Neuron (in vitro differentiated cells): Measurements from ENCODE around the gene CCDC70.

Experiments
- H2AFZ ChIP-seq: one replicate; pipeline ENCODE4 v1.6.1; 2013; ENCODE audit warnings: low read depth, mild to moderate bottlenecking, inconsistent platforms, low read length, moderate library complexity
- H3K27me3 ChIP-seq: one replicate; pipeline ENCODE4 v1.6.1; 2013; ENCODE audit warnings: low read length; ENCODE audit not compliant: insufficient read depth
- H3K36me3 ChIP-seq: one replicate; pipeline ENCODE4 v1.6.1; 2013; ENCODE audit warnings: low read length; ENCODE audit not compliant: insufficient read depth
- H3K4me1 ChIP-seq: one replicate; pipeline ENCODE4 v1.6.1; 2013; ENCODE audit warnings: low read length; ENCODE audit not compliant: insufficient read depth
- H3K4me3 ChIP-seq: 2 replicates; pipeline ENCODE4 v1.5.1; 2013; ENCODE audit warnings: mild to moderate bottlenecking, low read length, moderate library complexity
- H3K9me3 ChIP-seq: one replicate; pipeline ENCODE4 v1.6.1; 2013; ENCODE audit warnings: low read length

Gene CCDC70

DNA sequence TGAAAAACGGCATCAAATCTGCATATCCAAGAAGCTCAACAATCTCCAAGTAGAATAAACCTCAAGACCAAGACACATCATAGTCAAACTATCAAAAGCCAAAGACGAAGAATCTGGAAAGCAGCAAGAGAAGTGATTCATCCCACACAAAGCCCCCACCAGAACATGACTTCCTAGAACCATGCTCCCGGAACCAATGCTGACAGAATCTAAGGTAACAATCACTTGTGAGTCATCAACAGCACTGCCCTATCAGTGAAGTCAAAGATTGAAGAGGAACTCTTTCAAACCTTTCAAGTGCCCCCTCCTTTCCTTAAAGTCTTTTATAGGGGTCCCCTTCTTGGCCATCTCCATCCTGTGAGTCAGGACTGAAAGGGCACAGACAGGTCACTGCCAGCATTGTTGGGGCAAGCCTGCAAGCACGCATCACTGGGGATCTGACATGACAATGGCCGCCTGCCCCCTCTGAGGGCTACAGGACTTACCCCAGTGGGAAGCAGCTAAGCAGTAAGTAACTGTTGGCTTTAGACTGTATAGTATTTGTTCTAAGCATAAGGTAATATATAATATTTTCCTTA is at the start of gene CCDC70:
Gene CCDC70 (plus strand): TSS at position 247 of the 578 bp plus-strand sequence. CDS start 3,443 bp downstream, outside the sequence.
- Histone ChIP-seq H3K36me3 (no peaks in the 10 kb centered on the region), H2AFZ (no peak within 1 kb of the TSS), H3K27me3 (no peaks in the 10 kb centered on the region)

DNA sequence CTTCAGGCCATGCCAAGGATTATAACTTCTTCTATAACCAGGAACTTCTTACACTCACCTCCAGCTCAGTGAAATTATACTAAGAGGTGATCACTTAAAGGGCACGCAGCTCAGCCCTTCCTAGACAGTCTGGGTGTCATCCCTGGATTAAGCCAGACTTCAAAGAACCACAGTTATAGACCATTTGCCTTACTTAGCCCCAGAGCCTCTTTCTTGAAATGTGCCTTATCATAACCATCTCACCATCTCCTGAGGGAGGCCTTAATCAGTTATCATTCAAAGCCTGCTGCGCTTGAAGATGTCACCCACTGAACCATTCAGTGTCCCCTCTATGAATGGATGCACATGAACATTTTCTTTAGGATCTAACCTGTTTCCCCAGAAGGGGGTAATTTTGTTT is 47.7 kb upstream of the CCDC70 start:
- Histone ChIP-seq H3K36me3 (no peaks in the 10 kb centered on the region), H2AFZ (no peak overlapping the region), H3K9me3 (no peaks in the 10 kb centered on the region), H3K27me3 (peaks cover 14% of the 10 kb centered on the region), H3K4me1 (no peaks in the 10 kb centered on the region), H3K4me3 (no peak overlapping the region)

More for the DNA sequence above, at the start of gene CCDC70:
- H3K4me1 ChIP-seq, result peaks cover 6% of the 10 kb centered on the region
- no peaks in the 10 kb centered on the region for H3K9me3 ChIP-seq
- no peak within 1 kb of the TSS for H3K4me3 ChIP-seq

DNA sequence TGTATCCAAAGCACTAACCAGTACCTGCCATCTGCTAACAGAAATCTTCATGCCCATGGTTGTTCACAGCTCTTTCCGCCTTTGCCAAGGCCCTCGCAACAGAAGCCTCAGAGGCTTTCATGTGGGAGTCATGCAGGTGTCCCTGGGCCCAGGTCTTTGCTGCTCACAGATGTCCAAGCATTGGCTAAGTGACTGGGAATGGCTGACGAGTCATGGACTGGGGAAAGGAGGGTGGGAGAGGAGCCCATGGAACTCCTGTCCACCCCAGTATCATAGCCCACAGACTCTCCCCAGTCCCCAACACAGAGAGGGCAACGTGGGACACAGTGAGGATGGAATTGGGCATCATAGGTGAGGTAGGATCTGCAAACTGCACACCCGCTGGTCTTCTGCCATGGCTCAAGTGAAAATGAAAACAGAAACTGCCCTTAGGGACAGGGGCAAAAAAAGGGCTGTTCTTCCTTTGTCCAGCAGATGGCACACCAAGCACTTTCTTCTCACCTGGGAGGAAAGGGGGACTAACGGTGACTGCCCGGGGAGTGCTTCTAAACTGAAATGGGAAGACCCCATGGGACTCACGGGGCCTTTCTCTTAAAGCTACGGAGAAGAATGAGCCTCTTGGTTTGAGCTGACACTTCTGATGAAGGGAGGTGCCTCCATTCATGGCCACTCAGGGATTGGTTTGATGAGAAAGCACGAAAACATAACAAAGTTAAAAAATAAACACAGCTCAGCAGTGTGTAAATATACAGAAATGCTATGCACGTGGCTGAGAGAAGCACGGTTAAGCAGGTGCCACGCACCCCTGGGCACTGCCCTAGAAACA is 46.7 kb upstream of the CCDC70 start:
- Histone ChIP-seq H3K36me3 (no peaks in the 10 kb centered on the region), H2AFZ (no peak overlapping the region), H3K9me3 (no peaks in the 10 kb centered on the region), H3K27me3 (peaks cover 20% of the 10 kb centered on the region), H3K4me3 (no peak overlapping the region), H3K4me1 (no peaks in the 10 kb centered on the region)

DNA sequence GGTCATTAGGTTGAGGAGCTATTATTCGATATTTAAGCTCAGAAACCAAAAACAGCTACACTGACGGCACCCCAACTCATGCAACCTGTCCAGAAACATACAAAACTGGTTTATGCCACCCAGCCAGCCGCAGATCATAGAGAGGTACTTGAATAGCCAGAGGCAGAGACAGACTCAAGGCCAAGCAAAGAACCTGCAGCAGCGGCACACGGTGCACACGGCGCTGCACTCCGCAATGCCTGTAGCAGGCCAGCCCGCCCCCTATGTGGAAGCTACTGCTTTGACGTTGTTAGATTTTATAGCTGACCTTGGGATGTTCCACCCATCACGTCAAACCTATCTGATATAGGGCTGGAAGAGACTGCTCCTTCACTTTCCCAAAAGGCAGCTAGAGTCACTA is 45.9 kb upstream of the CCDC70 start:
- H3K4me1 ChIP-seq, result no peaks in the 10 kb centered on the region

DNA sequence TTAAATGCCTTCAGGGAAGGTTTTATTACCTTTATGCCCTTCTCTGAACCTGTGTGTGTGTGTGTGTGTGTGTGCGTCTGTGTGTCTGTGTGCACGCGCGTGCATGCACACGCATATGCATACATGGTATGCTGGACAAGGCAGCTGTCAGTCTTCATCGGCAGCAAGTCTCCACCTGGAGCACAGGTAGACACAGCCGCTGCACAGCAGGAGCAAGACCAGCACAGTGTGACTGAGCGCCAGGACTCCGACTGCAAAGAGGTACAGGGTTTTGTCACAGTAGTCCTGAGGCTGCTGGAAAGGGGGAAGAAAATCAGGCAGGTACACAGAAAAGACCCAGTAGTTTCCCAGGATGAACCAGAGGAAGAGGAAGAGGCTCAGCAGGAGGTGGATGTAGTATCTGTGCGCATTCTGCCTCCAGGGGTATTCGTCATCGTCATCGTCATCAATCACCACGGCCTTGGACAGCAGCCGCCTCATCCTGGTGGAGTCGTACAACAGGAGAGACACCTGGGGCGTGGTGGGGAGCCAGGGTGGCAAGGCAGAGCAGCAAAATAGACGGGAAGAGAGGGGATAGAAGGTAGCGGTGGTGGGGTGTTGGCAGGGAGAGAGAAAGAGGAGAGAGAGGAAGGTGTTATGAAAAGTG is 45.0 kb upstream of the CCDC70 start:
- Histone ChIP-seq H3K27me3 (peaks cover 23% of the 10 kb centered on the region), H2AFZ (no peak overlapping the region), H3K4me3 (no peak overlapping the region), H3K4me1 (no peaks in the 10 kb centered on the region), H3K9me3 (no peaks in the 10 kb centered on the region), H3K36me3 (no peaks in the 10 kb centered on the region)

More for the DNA sequence above, 45.9 kb upstream of the CCDC70 start:
- no peak overlapping the region for H2AFZ ChIP-seq
- no peaks in the 10 kb centered on the region for H3K9me3 ChIP-seq
- peaks cover 23% of the 10 kb centered on the region for H3K27me3 ChIP-seq
- no peaks in the 10 kb centered on the region for H3K36me3 ChIP-seq
- H3K4me3 ChIP-seq, result no peak overlapping the region

DNA sequence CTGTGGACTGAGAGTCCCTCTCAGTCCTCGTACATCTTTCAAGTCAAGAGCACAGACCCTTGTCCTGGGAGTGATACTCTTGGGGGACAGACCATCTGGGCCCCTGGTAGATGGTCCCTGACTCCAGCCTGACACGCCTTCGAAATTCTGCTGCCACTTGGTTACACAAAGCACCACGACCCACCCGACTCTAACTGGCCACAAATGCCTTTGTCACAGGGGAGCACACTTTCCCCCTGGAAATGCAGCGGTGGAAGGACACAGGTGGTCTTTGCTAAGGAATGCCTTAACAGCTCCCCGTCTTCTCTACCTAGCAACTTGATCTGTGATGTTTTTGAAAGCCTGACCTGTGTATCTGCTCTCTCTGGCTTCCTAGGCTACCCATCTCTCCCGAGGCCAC is 44.1 kb upstream of the CCDC70 start:
- Histone ChIP-seq H2AFZ (no peak overlapping the region), H3K4me3 (no peak overlapping the region), H3K9me3 (no peaks in the 10 kb centered on the region), H3K4me1 (no peaks in the 10 kb centered on the region), H3K27me3 (peaks cover 23% of the 10 kb centered on the region), H3K36me3 (no peaks in the 10 kb centered on the region)

DNA sequence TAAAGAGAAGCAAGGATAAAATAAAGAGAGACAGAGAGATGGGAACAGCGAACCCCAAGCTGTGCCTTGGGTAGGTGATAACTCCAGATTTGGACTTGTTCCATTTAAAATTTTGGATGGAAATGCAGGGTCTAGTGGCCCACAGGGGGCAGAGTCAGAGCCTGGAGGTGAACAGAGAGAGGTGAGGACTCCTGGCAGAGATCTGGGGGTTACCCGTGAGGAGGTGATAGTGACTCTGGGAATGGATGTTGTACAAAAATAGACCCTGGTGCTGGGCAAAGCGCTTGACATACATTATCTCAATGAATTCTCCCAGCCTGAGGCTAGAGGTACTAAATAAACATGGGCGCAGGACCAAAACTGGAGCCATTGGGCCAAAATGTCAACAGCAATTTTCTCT is 43.5 kb upstream of the CCDC70 start:
- Histone ChIP-seq H3K36me3 (no peaks in the 10 kb centered on the region), H2AFZ (no peak overlapping the region), H3K9me3 (no peaks in the 10 kb centered on the region), H3K4me1 (no peaks in the 10 kb centered on the region), H3K27me3 (peaks cover 23% of the 10 kb centered on the region), H3K4me3 (no peak overlapping the region)

DNA sequence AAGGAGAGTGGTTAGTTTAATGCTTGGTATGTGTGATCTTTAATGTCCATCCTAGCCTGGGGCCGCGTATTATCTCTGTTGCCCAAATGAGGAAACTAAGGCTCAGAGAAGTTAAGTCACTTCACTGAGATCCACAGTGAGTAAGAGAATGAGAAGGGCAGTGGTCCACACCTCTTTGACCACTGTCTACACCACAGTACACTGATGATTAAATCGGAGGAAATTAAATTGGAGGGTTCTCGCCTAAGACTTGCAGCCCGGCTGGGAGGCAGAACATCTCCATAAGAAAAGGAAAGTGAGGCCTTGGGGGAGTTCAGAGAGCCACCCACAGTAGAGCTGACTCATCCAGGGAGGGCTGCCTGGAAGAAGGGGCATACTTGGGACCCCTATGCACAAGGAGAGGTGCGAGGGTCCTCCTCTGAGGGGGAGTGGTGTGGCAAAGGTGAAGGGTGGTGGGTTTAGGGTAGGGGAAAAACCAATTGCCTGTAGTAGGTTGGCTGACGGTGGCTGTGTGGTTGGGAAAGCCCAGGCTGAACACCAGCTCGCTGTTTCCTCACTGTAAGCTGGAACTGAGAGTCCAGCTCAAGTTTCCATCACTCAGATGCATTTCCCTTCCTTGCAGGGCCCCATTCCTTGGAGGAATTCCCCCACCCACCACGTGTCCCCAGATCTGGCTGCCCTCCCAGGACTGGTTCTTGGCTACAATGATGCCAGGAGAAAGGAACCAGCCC is 42.8 kb upstream of the CCDC70 start:
- Histone ChIP-seq H3K9me3 (no peaks in the 10 kb centered on the region), H3K36me3 (no peaks in the 10 kb centered on the region), H3K4me1 (no peaks in the 10 kb centered on the region), H3K4me3 (no peak overlapping the region), H2AFZ (no peak overlapping the region), H3K27me3 (peaks cover 23% of the 10 kb centered on the region)

DNA sequence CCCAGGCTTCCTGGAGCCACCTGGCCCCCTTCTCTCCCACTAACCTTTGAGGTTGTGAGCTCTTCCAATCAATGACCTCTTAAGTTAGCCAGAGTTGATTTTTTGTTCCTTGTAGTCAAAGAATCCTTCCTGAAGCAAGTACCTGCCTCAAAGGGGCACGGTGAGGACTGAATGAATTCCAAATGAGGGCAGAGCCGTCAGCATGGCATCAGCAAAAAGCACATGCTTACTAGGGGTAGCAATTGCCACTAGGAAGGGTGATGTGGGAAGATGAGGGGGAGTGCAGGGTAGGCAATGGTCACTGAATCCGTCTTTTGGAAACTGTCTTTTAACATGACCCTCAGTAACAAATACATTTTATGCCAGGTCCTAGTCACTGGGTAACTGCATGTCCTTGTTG is 42.2 kb upstream of the CCDC70 start:
- Histone ChIP-seq H3K9me3 (no peaks in the 10 kb centered on the region), H3K4me3 (no peak overlapping the region), H3K36me3 (no peaks in the 10 kb centered on the region), H2AFZ (no peak overlapping the region), H3K27me3 (peaks cover 23% of the 10 kb centered on the region), H3K4me1 (no peaks in the 10 kb centered on the region)

DNA sequence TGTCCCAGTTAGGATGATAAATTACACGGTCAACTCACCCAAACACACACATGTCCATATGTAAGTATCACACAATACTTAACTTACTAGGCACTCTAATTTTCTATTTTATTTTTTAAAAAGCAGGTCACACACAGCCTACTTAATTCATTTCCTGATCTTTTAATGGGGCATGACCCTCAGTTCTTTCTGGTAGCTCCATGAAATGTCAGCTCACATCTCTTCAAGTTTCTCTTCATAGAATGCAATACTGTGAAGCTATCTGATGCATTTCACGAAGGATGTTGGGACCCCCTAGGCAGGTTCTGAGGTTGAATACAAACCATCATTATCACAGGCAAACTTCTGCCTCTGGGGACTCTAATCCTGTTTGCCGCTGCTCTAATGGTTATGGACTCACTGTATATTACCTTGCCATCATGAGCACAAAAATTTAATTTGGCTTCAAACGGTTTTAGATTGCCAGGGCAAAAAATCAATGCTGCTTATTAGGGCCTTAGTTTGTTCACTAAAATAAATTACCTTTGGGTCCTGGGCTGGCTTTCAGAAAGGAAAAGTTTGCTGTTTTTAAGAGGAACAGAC is 41.7 kb upstream of the CCDC70 start:
- no peak overlapping the region for H2AFZ ChIP-seq
- no peaks in the 10 kb centered on the region for H3K36me3 ChIP-seq
- peaks cover 23% of the 10 kb centered on the region for H3K27me3 ChIP-seq
- no peaks in the 10 kb centered on the region for H3K4me1 ChIP-seq
- no peaks in the 10 kb centered on the region for H3K9me3 ChIP-seq
- no peak overlapping the region for H3K4me3 ChIP-seq

DNA sequence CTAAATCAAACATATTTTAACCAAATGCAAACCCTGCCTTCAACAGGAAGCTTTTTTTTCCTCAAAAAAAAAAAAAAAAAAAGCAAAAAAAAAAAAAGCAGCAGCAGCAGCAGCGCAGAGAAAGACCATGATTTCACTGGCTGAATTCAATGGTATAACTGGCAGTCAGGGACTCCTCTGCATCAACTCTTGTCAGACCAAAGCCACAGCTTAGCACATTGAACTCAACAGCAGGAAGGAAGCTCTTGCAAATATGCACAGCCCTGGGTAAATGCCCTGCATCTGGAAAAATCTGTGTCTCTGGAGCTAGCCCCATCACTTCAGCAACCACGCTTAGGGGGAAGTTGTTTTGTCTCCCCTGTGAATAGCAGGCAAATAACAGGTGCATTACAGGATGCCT is 40.2 kb upstream of the CCDC70 start:
- Histone ChIP-seq H3K4me3 (no peak overlapping the region), H3K36me3 (no peaks in the 10 kb centered on the region), H3K27me3 (peaks cover 21% of the 10 kb centered on the region), H2AFZ (no peak overlapping the region), H3K9me3 (no peaks in the 10 kb centered on the region), H3K4me1 (no peaks in the 10 kb centered on the region)

DNA sequence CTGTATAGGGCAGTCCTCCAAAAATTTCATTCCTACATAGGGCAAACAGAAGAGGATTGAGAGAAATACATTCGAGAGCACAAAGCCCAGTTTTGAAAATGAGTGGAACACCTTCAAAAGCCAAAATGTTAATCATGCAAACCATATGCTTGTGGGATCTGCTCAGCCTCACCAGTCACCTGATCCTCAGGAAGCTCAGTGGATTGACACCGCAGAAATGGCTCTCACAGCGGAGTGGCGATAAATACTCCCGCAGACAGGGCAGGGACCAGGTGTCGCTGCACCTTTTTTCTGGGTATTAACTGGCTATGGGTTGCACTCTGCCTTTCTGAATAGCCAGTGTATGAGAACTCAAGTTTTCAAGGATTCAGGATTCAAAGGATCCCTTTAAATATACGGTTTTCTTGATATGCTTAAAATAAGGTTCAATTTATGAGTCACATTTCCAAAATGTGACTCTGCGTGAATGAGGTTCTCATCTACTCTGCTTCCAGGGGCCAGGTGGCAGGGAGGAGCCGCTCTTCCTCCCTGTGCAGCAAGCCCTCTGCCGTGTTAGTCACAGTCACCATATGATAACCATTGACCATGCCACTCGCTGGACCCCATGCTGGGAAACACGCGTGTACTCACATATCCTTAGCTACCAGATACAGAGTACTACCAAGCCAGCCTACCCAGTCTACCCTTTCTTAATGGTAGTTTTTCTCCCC is 39.5 kb upstream of the CCDC70 start:
- peaks cover 26% of the 10 kb centered on the region for H3K27me3 ChIP-seq
- no peak overlapping the region for H3K4me3 ChIP-seq
- no peaks in the 10 kb centered on the region for H3K36me3 ChIP-seq
- H2AFZ ChIP-seq, result no peak overlapping the region
- H3K9me3 ChIP-seq, result no peaks in the 10 kb centered on the region
- H3K4me1 ChIP-seq, result no peaks in the 10 kb centered on the region
